RWPE1 (cell line): ENCODE measurements around the gene RIGI.
"Not testable (repeated sequence)": the region's sequence is repeated elsewhere in the genome, so short reads cannot be mapped to it uniquely, and the experiment has no call there.

Experiments used
- CTCF ChIA-PET: fragments of 350-600 bp; sonication (Branson Sonifier 250); formaldehyde crosslinking; extraction: SDS; loops from one replicate; lab custom pipeline; 2021; lab: Yijun Ruan, JAX
- POLR2A ChIA-PET: fragments of 400-600 bp; formaldehyde crosslinking; extraction: SDS; loops from one replicate; lab custom pipeline; 2020; ENCODE audit warnings: antibody characterized with exemption; ENCODE audit not compliant: low non-redundant PET; lab: Yijun Ruan, JAX
- DNase-seq: peaks from one replicate; pipeline ENCODE4 v3.0.0; 2012; ENCODE audit warnings: low spot score
- H3K27ac ChIP-seq: fragments of 450-650 bp; 2 replicates; pipeline ENCODE4 v1.5.1; 2017
- CTCF ChIP-seq: fragments of 450-650 bp; conservative IDR thresholded peaks from 2 replicates; pipeline ENCODE4 v1.5.1; 2017; ENCODE audit warnings: low read depth, mild to moderate bottlenecking

RIGI gene

DNA sequence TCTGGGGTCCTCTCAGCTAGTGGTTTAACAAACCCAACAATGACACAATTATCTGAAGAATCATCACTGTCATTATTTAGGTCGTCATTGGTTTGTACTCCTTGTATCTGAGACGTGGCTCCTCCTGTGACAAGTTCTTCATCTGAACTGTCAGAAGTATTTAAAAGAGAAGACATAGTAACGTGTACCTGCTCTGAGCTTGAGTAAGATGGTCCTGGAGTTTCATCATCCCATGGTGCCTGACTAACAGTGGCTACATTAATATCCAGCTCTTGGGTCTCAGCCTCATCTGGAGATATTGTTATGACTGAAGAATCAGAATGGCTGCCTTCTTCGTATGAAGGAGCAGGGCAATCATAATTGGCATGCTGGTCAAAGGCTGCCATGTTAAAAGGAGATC is 17.1 kb upstream of the RIGI start:
- no peak overlapping the region for H3K27ac ChIP-seq
- DNase-seq: no peak
- POLR2A ChIA-PET: no interaction called here
- TF ChIP-seq CTCF: no peak
- CTCF ChIA-PET: no interaction called here

DNA sequence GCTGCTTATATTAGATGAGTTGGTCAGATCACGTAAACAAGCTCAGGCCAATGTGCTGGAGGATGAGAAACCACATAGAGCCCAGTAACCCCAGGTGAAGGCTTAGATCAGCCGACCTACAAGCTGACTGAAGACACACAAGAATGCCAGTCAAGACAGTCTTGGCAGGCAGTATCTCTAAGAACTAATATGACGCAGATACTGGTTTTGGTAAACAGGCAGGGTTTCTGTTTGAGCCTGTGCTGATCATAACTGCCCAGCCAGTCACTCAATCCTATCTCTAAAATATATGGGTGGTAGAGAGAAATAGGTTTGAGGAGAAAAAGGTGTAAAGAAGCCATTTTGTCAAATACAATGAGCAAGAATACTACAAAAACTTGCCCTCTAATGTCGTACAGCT is 7.8 kb upstream of the RIGI start:
- ChIA-PET POLR2A (no interaction called here), CTCF (no interaction called here)
- no peak for TF ChIP-seq CTCF
- DNase-seq: no peak
- no peak overlapping the region for H3K27ac ChIP-seq

- no peak for DNase-seq
- CTCF ChIA-PET: interaction anchor here (0.6 kb wide), 1 partner anchor 139 kb away, joined by 3 read pairs; no protein-coding TSS in a partner anchor
- no peak for TF ChIP-seq CTCF
- H3K27ac ChIP-seq: no peak overlapping the region
- POLR2A ChIA-PET: no interaction called here
Observed at GRCh38 chr9:32533336-32533735, 7.3 kb upstream of the RIGI start.

DNA sequence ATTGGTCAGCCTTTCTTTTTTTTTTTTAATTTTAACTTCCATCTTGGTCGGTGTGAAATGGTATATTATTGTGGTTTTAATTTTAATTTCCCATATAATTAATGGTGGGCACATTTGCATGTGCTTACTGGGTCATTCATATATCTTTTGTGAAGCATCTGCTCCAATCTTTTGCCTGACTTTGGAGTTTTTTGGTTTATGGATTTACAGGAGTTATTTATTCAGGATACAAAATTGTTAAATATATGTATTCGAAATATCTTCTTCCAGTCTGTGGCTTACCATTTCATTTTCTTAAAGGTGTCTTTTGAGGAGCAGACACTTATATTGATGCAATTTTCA is 682 bp upstream of the RIGI start:
- H3K27ac ChIP-seq: no peak overlapping the region; the same call in 1 of the 2 replicates
- no peak for DNase-seq
- ChIA-PET CTCF (interaction anchor here (0.7 to 2.4 kb wide), 4 partner anchors 46 to 148 kb away, joined by 4 to 11 read pairs (median 6); no protein-coding TSS in a partner anchor), POLR2A (interaction anchor here (0.9 kb wide), 1 partner anchor 142 kb away, joined by 3 read pairs; the partner anchor contains the start of gene ACO1)
- TF ChIP-seq CTCF: peak; percentile 61; the same call in 1 of the 2 replicates

GRCh38 chr9:32525709-32526030 is 326 bp downstream of the RIGI start:
- no peak for TF ChIP-seq CTCF
- H3K27ac ChIP-seq: peak overlapping the region; percentile 81
- POLR2A ChIA-PET: interaction anchor here (0.9 kb wide), 1 partner anchor 141 kb away, joined by 3 read pairs; the partner anchor contains the start of gene ACO1
- CTCF ChIA-PET: interaction anchor here (0.7 to 2.4 kb wide), 6 partner anchors 44 to 147 kb away, joined by 3 to 11 read pairs (median 4); no protein-coding TSS in a partner anchor
- DNase-seq: no peak

DNA sequence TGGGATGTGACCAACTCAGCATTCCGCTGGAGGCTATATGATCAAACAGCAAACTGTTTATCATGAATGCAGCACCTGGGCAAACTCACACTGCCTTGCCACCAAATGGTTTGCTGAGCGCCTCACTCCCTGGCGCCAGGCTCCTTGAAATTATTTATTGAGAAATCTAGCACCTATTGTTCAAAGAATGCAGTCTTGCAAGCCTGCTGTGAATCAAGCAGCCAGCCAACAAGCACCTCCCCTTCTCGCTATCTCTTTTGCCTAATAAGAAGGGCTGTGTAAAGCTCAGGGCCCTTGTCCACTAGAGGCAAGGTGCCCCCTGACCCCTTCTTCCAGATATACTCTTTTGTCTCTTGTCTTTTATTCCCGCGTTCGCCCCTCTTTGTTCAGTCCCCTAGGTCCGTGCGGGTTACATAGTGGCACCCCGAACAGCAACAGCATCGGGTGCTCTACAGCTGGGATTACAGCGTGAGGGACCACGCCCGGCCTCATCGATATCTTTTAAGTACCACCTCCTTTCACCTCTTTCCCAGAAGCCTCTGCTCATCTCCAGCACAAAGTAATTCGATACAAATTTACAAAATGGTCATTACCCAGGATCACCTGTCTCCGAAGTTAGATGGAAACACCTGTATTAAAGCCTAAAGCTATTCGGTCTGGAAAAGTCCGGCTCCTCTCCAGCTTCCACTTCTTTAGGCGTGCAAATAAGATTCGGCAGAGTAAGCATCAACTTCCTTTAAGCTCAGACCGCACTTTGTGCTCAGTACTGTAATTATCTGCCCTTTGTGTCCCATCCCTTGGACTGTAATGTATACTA is 896 bp downstream of the RIGI start:
- ChIA-PET POLR2A (no interaction called here), CTCF (interaction anchor here (0.9 to 2.4 kb wide), 4 partner anchors 54 to 147 kb away, joined by 3 to 6 read pairs (median 4); no protein-coding TSS in a partner anchor)
- peak overlapping the region; percentile 81 for H3K27ac ChIP-seq
- peak; percentile 25 for DNase-seq
- TF ChIP-seq CTCF: no peak

GRCh38 chr9:32524558-32524891 is 1.5 kb downstream of the RIGI start:
- CTCF ChIA-PET: interaction anchor here (1.8 to 2.4 kb wide), 2 partner anchors 55 to 146 kb away, joined by 5 to 6 read pairs; no protein-coding TSS in a partner anchor
- POLR2A ChIA-PET, DNase-seq: not testable (repeated sequence)
- H3K27ac ChIP-seq: peak overlapping the region; percentile 81
